ENCODE measurements around the gene ANGPTL4.
"Not testable (repeated sequence)": the region's sequence is repeated elsewhere in the genome, so short reads cannot be mapped to it uniquely, and the experiment has no call there.

The ANGPTL4 gene

GRCh38 chr19:8391198-8392016 lies 27.5 kb downstream of the ANGPTL4 start:
- DNase-seq = no peak

- DNase-seq = no peak
These were observed 28.1 kb downstream of the ANGPTL4 start for GRCh38 chr19:8392017-8392591.

- DNase-seq = no peak
These were observed 29.4 kb downstream of the ANGPTL4 start for GRCh38 chr19:8393192-8393870.

GRCh38 chr19:8393871-8394250 lies 29.9 kb downstream of the ANGPTL4 start:
- no peak for DNase-seq

GRCh38 chr19:8395621-8396082 lies 31.7 kb downstream of the ANGPTL4 start:
- no peak for DNase-seq

- no peak for DNase-seq
These were observed 32.2 kb downstream of the ANGPTL4 start for GRCh38 chr19:8396185-8396562.

- peak; percentile 35 to 67 for DNase-seq
These were observed 32.7 kb downstream of the ANGPTL4 start for GRCh38 chr19:8396563-8397203.

GRCh38 chr19:8397271-8397670 lies 33.3 kb downstream of the ANGPTL4 start:
- no peak for DNase-seq

GRCh38 chr19:8397746-8398310 lies 33.9 kb downstream of the ANGPTL4 start:
- no peak for DNase-seq

- no peak for DNase-seq
These were observed 34.4 kb downstream of the ANGPTL4 start for GRCh38 chr19:8398311-8398771.

- no peak for DNase-seq
These were observed 35.8 kb downstream of the ANGPTL4 start for GRCh38 chr19:8399681-8400188.

GRCh38 chr19:8401981-8402411 lies 38.0 kb downstream of the ANGPTL4 start:
- DNase-seq = no peak

- DNase-seq = no peak
These were observed 39.3 kb downstream of the ANGPTL4 start for GRCh38 chr19:8403098-8403819.

- no peak for DNase-seq
These were observed 39.8 kb downstream of the ANGPTL4 start for GRCh38 chr19:8403820-8404109.

- no peak for DNase-seq
These were observed 40.6 kb downstream of the ANGPTL4 start for GRCh38 chr19:8404391-8405151.

- DNase-seq = not testable (repeated sequence)
These were observed 46.8 kb downstream of the ANGPTL4 start for GRCh38 chr19:8410718-8411117.

GRCh38 chr19:8412783-8413628 lies 49.1 kb downstream of the ANGPTL4 start, which contains the start of gene MARCHF2:
Gene MARCHF2 (plus strand): TSS chr19:8413305. CDS start chr19:8421841, 8,536 bp downstream.
- DNase-seq = peak; percentile 89 to 91

- DNase-seq = no peak
These were observed 49.7 kb downstream of the ANGPTL4 start for GRCh38 chr19:8413629-8413995.

GRCh38 chr19:8416796-8417195 lies 52.8 kb downstream of the ANGPTL4 start:
- no peak for DNase-seq
